SJCRH30 (cell line): ENCODE data around the gene DCDC2. TPM values are rescaled to one million over a fixed set of nuclear protein-coding genes. Genes with fewer than 3 reads are reported as not detected.
A peak's percentile ranks its signal among the peaks of the same experiment; 100 is the strongest.
"Not testable (repeated sequence)": the region's sequence is repeated elsewhere in the genome, so short reads cannot be mapped to it uniquely, and the experiment has no call there.

Source experiments
- DNase-seq, 2 experiments: peaks; one replicate each; pipeline ENCODE4 v3.0.0-alpha.2; 2015 to 2020
- H3K27ac ChIP-seq: fragments of 250-450 bp; sonication (Bioruptor Pico); 2 replicates; pipeline ENCODE4 v1.5.1; 2020; ENCODE audit warnings: mild to moderate bottlenecking, moderate library complexity
- H3K27me3 ChIP-seq: fragments of 250-450 bp; sonication (Bioruptor Pico); 2 replicates; pipeline ENCODE4 v1.5.1; 2020; ENCODE audit warnings: mild to moderate bottlenecking, moderate library complexity
- H3K36me3 ChIP-seq: fragments of 250-450 bp; sonication (Bioruptor Pico); 2 replicates; pipeline ENCODE4 v1.5.1; 2020; ENCODE audit warnings: mild to moderate bottlenecking, moderate library complexity
- H3K4me1 ChIP-seq: fragments of 250-450 bp; sonication (Bioruptor Pico); 2 replicates; pipeline ENCODE4 v1.5.1; 2020; ENCODE audit warnings: mild to moderate bottlenecking, moderate library complexity
- H3K4me3 ChIP-seq: fragments of 250-450 bp; sonication (Bioruptor Pico); 2 replicates; pipeline ENCODE4 v1.5.1; 2020; ENCODE audit warnings: mild to moderate bottlenecking, moderate library complexity
- H3K9me3 ChIP-seq: fragments of 250-450 bp; sonication (Bioruptor Pico); replicated peaks from 2 replicates; pipeline ENCODE4 v1.5.1; 2020; ENCODE audit warnings: mild to moderate bottlenecking, moderate library complexity
- total RNA-seq: library from RNA; depleted of rRNA; stranded (reverse); fragments of >200 nt; shearing (Covaris generic); gene quantifications from 2 replicates; pipeline ENCODE4 v1.2.3, GENCODE V29; 2014

Gene DCDC2
- total RNA-seq, 1 experiment from 2014 or later, result 0.02 TPM

DNA sequence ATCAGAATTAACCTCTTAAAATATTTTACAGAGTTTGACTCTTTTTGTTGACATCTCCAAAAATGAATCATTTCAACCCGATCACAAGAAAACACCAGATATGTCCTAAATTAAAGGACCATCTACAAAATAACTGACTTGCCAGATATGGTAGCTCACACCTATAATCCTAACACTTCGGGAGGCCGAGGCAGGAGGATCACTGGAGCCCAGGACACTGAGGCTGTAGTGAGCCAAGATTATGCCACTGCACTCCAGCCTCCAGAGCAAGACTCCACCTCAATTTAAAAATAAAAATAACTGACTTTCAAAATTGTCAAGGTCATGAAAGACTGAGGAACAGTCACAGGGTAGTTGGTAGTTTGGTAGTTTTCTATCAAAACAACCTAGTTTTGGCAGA is 34.9 kb downstream of the DCDC2 start:
- Histone ChIP-seq H3K27me3 (no peaks in the 10 kb centered on the region), H3K4me1 (no peaks in the 10 kb centered on the region), H3K36me3 (no peaks in the 10 kb centered on the region), H3K4me3 (no peak overlapping the region), H3K9me3 (no peaks in the 10 kb centered on the region), H3K27ac (no peak overlapping the region)
- DNase-seq, result no peak

DNA sequence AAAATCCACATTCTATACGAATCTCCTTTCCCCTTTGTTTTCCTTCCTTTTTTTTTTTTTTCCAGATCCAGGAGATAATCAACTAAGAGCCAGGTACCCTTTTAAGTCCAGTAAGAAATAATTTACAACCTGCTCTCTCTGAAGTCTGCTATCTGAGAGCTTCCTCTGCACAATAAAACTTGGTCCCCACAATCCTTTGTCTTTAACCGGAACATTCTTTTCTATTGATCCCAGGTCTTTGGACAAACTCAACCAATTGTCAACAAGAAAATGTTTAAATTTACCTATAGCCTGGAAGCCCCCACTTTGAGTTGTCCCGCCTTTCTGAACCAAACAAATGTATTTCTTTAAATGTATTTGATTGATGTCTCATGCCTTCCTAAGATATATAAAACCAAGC is 35.4 kb downstream of the DCDC2 start:
- not testable (repeated sequence) for H3K36me3 ChIP-seq, H3K27ac ChIP-seq, H3K4me3 ChIP-seq, H3K4me1 ChIP-seq, DNase-seq, H3K27me3 ChIP-seq, H3K9me3 ChIP-seq

DNA sequence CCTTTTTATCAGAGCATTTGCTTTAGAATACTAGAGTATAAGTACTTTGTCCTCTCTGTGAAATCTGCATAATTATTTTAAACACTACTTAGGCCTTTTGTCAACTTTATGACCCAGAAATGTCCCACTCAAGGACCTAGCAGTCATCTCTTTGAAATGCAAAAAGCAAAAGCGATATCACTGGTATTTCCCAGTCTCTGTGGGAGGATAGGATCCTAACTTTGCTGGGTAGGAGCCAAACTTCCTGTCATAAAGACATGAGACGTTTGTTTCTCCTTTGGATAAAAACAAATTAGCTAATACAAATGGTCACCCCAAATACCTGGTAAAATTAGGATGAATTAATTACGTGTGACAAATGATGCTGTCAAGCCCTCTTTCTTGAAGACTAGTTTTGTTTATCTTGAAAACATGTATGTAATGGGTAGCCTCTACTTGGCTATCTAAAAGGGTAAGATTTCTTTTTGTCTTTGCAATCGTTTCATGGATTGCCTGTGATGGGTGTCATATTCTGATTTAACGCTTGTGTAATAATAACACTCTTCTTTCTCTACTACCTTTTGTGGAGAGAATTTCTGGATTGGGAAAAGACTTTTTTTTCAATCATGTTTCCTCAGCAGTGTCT is 36.2 kb downstream of the DCDC2 start:
- H3K36me3 ChIP-seq, result no peaks in the 10 kb centered on the region
- no peak for DNase-seq
- H3K4me3 ChIP-seq, result no peak overlapping the region

DNA sequence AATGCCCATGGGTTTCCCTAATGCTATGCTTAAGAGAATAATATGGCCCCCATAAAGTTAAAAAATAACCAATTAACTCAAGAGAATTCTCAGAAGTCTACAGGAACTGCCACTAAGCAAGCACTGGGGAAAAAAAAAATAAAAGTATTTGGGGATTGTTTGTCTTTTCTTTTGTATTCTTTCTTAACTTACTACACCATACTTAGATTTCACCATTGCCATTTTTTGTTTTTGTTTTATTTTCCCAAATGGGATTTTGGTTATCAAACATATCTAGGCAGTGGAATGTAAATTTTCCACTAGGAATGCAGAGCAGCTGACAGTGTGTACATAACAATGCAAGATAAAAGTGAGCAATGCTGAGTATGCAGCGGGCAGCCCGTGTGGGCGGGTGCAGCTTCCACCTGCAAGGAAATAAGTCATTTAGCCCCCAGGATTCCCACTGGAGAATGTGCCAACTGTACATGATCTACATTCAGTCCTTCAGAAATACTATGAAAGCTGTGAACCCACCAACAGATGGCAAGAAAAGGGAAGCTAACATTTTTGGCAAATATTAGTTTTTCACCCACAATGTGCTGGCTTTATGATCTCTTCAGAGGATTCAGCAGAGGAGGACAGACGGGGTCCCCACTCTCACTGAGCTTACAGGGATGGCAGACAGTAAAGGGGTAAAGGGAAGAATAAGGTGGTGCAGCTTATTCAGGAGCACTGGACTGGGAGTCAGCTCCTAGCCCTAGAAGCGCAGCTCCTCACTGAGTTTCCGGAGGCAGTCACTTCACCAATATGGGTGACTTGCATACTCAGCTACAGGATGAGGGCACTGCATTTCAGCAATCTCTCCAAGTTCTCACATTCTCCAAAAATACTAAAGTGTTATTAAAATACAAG is 44.4 kb downstream of the DCDC2 start:
- no peak overlapping the region for H3K27ac ChIP-seq
- H3K4me3 ChIP-seq, result no peak overlapping the region
- no peaks in the 10 kb centered on the region for H3K9me3 ChIP-seq
- no peaks in the 10 kb centered on the region for H3K36me3 ChIP-seq
- peaks cover 3% of the 10 kb centered on the region; the same call in 1 of the 2 replicates for H3K4me1 ChIP-seq
- H3K27me3 ChIP-seq, result no peaks in the 10 kb centered on the region
- peak; percentile 11 to 47 for DNase-seq

More for the DNA sequence above, 36.2 kb downstream of the DCDC2 start:
- H3K9me3 ChIP-seq, result no peaks in the 10 kb centered on the region
- no peak overlapping the region for H3K27ac ChIP-seq
- no peaks in the 10 kb centered on the region for H3K27me3 ChIP-seq
- no peaks in the 10 kb centered on the region for H3K4me1 ChIP-seq

DNA sequence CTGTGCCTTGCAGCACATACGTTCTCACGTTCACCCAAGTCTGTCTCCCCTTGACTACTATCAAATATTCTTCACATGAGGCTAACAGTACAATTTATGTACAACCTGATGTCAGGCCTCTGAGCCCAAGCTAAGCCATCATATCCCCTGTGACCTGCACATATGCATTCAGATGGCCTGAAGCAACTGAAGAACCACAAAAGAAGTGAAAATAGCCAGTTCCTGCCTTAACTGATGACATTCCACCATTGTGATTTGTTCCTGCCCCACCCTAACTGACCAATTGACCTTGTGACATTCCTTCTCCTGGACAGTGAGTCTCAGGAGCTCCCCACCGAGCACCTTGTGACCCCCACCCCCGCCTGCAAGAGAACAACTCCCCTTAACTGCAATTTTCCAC is 46.1 kb downstream of the DCDC2 start:
- H3K4me3 ChIP-seq, H3K9me3 ChIP-seq, H3K27me3 ChIP-seq, H3K36me3 ChIP-seq, H3K27ac ChIP-seq, H3K4me1 ChIP-seq, DNase-seq: not testable (repeated sequence)

DNA sequence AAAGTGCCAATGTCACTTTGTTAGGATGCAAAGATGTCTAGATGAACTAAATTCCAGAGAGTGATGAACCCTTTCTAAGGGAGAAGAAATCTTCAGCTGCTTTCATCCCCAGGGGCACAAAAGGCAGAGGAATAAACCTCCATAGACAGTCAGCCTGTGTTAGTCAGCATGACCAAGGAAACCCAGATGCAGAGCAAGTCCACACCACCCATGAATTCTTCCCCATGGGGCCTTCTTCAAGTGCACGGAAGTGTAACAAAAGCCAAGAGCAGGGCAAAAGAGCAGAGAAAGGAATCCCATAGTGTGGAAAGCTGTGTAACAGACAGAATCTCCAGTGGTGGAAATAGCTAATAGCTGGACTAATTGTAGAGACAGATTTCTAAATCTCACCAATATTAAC is 50.0 kb downstream of the DCDC2 start:
- Histone ChIP-seq H3K9me3 (no peaks in the 10 kb centered on the region), H3K27me3 (no peaks in the 10 kb centered on the region), H3K36me3 (no peaks in the 10 kb centered on the region), H3K27ac (no peak overlapping the region), H3K4me1 (no peaks in the 10 kb centered on the region; the same call in 1 of the 2 replicates), H3K4me3 (no peak overlapping the region)
- no peak for DNase-seq

DNA sequence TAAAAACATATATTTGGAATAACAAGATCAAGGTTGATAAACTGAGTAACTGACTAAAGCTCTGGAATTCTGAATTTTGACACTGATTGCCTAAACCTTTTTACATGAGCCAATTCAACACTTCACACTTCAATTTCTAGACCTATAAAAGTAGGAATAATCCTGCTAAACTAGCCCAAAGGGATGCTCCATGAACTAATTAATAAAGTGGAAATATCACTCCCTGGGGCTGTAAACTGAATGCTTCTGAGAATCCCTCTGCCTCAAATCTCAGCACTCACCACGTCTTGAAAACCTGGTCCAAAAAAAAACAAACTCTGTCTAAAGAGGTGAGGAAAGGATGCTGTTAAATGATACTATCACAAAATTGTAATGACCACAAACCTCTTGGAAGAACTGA is 50.9 kb downstream of the DCDC2 start:
- Histone ChIP-seq H3K27ac (no peak overlapping the region), H3K27me3 (no peaks in the 10 kb centered on the region), H3K9me3 (no peaks in the 10 kb centered on the region), H3K36me3 (no peaks in the 10 kb centered on the region), H3K4me1 (no peaks in the 10 kb centered on the region), H3K4me3 (no peak overlapping the region)
- DNase-seq, result no peak

DNA sequence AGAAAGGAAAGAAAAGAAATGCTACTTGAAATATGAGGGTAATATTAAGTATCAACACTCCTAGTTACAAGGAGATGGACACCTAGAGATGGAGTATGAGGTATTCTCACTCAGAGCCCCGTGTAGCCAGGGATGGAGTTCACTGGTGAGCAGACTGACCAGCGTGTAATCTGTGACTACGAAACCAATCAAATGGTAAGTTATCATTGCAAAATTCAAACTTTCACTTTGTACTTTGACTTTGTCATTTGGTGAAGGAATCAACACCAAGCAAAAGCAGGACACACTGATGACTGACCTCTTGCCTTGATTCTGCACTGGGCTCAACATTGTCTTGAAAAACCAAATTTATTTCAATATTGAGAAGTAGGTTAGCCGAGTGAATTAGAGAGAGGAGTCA is 51.8 kb downstream of the DCDC2 start:
- no peak for DNase-seq
- Histone ChIP-seq H3K27me3 (no peaks in the 10 kb centered on the region), H3K36me3 (no peaks in the 10 kb centered on the region), H3K27ac (no peak overlapping the region), H3K4me3 (no peak overlapping the region), H3K4me1 (no peaks in the 10 kb centered on the region), H3K9me3 (no peaks in the 10 kb centered on the region)

DNA sequence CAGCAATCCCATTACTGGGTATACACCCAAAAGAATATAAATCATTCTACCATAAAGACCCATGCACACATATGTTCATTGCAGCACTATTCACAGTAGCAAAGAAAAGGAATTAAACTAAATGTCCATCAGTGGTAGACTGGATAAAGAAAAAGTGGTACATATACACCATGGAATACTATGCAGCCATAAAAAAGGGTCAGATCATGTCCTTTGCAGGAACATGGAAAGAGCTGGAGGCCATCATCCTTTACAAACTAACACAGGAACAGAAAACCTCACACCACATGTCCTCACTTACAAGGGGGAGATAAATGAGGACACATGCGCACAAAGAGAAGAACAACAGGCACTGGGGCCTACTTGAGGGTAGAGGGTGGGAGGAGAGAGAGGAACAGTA is 60.9 kb downstream of the DCDC2 start:
- Histone ChIP-seq H3K36me3 (no peaks in the 10 kb centered on the region), H3K4me3 (no peak overlapping the region), H3K4me1 (no peaks in the 10 kb centered on the region), H3K9me3 (no peaks in the 10 kb centered on the region), H3K27me3 (no peaks in the 10 kb centered on the region), H3K27ac (no peak overlapping the region)
- no peak for DNase-seq

DNA sequence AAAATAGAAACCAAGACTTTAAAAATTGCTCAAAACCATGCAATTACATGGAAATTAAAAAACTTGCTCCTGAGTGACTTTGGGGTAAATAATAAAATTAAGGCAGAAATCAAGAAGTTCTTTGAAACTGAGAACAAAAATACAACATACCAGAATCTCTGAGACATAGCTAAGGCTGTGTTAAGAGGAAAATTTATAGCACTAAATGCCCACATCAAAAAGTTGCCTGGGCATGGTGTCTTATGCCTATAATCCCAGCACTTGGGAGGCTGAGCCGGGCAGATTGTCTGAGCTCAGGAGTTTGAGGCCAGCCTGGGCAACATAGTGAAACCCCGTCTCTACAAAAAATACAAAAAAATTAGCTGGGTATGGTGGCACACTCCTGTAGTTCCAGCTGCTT is 64.0 kb downstream of the DCDC2 start:
- H3K36me3 ChIP-seq, H3K4me1 ChIP-seq, H3K27ac ChIP-seq, H3K27me3 ChIP-seq, H3K4me3 ChIP-seq, DNase-seq, H3K9me3 ChIP-seq: not testable (repeated sequence)

DNA sequence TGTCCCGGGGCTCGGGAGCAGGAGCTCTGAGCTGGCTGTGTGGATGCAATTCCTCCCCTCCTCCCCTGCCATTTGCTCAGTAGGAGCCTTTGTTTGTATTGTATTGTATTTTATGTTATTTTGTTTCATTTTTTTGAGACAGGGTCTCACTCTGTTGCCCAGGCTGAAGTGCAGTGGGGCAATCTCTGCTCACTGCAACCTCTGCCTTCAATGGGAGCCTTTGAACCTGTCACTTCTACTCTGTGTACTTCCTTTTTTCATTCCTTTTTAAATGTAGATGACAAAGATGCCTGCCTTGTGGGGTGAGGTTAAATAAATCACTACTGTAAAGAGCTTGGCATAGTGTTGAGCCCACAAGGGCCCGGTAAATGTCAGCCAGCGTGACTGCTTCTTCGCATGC is 70.6 kb downstream of the DCDC2 start:
- Histone ChIP-seq H3K4me3 (no peak overlapping the region), H3K27me3 (no peaks in the 10 kb centered on the region), H3K36me3 (no peaks in the 10 kb centered on the region), H3K27ac (no peak overlapping the region), H3K4me1 (no peaks in the 10 kb centered on the region), H3K9me3 (no peaks in the 10 kb centered on the region)
- DNase-seq, result no peak

DNA sequence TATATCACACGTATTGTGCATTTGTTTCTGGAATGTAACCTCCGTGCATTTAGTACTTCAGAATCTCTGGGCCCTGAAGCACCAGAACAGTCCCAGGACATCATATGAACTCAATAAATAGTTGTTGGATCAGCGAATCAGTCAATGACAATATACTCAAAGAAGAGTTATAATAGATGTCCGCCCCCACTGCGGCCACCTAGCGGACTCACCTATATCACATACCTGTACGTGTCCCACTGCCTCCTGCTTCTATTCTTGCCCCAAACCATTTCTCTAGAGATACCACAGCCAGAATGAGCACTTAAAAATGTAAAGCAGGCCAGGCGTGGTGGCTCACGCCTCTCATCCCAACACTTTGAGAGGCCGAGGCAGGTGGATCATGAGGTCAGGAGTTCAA is 73.9 kb downstream of the DCDC2 start:
- H3K9me3 ChIP-seq, result no peaks in the 10 kb centered on the region
- H3K27me3 ChIP-seq, result no peaks in the 10 kb centered on the region
- no peaks in the 10 kb centered on the region for H3K4me1 ChIP-seq
- no peaks in the 10 kb centered on the region for H3K36me3 ChIP-seq
- DNase-seq, result no peak
- H3K27ac ChIP-seq, result no peak overlapping the region
- no peak overlapping the region for H3K4me3 ChIP-seq

DNA sequence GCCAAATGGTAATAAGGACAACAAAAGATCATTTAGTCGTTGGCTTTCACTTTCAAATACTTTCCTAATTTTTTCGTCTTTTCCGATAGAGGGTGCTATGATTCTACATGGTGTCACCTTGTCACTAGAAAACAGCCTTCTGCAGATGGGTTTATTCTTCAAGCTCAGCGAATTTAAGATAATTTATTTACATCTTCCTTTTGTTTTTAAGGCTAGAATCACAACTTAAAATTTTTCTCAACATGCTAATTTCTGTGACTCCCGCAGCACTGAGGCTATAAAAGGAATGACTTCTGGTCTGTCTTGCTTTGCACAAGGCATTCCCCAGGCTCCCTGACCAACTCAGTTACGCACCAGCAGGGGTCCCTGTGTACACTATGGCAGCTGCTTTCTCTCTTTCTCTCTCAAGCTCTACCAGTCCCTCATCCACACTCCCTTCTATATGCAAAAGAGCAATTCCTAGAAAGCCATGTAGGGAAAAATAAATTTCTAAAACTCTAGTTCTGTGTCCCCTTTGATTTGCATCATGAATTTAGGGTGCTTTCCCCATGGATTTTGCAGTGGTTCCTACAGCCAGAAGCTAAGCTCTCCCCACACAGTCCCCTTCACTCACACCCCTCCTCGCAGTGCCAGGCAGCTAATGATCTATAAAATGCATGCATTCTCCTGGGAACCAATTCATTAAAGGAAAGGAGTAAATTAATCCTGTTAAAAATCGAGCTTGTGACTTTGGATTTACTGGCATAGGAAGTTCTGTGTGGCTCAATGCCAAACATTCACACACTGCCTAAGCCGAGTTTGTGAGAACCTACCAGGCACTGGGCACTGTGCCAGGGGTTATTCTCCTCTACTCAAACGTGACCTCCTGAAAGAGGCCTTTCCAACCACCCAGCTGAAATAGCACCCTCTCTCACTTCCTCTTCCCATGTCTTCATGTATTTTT is 74.5 kb downstream of the DCDC2 start:
- Histone ChIP-seq H3K27ac (no peak overlapping the region), H3K9me3 (no peaks in the 10 kb centered on the region), H3K4me1 (no peaks in the 10 kb centered on the region), H3K27me3 (no peaks in the 10 kb centered on the region), H3K4me3 (no peak overlapping the region), H3K36me3 (no peaks in the 10 kb centered on the region)
- DNase-seq, result peak; percentile 69 to 77

DNA sequence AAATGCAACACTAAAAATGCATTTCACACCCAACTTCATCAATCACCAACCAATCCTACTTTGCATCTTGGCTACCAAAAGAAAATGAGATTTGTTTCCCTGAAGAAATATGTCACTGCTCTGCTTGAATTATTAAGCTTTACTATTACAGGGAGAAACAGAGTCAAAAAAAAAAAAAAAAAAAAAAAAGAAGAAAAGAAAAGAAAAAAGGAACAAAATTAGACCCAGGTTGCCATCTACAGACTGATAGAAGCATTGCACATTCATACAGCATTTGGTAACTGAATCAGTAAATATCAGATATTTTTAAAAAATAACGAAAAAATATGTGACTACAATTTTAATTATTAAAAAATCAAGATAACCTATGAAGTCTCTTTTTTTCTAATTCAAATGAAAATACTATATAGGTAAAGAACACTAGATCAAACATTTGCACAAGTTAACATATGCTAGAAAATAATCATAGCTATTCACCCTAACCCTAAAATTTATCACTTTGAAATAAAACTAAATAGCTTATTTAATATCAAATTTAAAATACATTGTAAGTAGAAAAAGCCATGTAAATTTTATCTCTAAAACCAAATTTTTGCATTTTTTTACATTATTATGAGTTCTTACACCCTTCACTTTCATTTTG is 83.3 kb downstream of the DCDC2 start:
- H3K27me3 ChIP-seq, result no peaks in the 10 kb centered on the region
- H3K36me3 ChIP-seq, result no peaks in the 10 kb centered on the region
- H3K27ac ChIP-seq, result no peak overlapping the region
- H3K4me1 ChIP-seq, result peaks cover 5% of the 10 kb centered on the region
- peak in 1 of 2 experiments; percentile 46 for DNase-seq
- no peak overlapping the region for H3K4me3 ChIP-seq
- H3K9me3 ChIP-seq, result no peaks in the 10 kb centered on the region
